ENCODE measurements around the gene DIP2C.

DNA sequence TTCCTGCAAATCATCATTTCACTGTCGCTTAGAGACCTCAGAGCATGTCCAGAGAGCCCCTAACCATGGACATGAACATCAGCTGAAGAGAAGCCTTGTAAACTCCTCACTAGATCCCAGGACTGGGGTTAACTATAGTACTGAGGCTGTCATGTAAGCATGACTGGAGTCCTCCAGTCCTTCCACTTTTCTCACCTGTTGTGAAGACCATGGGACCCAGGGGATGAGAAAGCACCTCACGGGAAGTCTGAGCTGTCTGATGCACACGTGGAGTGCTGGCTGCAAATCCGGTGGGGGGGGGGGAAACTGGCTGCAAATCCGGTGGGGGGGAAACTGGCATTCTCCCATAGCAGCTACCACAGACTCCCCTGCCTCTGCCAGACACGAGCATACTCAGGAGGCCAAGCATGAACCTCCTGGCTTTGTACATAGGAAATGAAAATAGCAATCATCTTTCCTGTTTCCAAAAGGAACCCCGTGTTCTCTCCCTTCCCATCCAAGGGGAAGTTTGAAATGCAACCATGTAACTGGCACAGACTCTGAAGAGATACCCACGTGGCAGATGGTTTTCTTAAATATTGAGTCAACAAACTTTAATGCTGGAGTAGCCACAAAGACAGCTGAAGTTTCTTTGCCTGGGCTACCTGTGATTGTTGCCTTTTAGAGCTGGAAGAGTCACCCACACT lies 292.8 kb downstream of the DIP2C start:
- TF ChIP-seq, protein P1, sequence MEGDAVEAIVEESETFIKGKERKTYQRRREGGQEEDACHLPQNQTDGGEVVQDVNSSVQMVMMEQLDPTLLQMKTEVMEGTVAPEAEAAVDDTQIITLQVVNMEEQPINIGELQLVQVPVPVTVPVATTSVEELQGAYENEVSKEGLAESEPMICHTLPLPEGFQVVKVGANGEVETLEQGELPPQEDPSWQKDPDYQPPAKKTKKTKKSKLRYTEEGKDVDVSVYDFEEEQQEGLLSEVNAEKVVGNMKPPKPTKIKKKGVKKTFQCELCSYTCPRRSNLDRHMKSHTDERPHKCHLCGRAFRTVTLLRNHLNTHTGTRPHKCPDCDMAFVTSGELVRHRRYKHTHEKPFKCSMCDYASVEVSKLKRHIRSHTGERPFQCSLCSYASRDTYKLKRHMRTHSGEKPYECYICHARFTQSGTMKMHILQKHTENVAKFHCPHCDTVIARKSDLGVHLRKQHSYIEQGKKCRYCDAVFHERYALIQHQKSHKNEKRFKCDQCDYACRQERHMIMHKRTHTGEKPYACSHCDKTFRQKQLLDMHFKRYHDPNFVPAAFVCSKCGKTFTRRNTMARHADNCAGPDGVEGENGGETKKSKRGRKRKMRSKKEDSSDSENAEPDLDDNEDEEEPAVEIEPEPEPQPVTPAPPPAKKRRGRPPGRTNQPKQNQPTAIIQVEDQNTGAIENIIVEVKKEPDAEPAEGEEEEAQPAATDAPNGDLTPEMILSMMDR (IDR thresholded peaks at IDR 0.05) = no peak
- TF ChIP-seq POLR2A (IDR thresholded peaks at IDR 0.05) = no peak

Data from testis (tissue), 2 donors.